T47D (cell line): Measurements from ENCODE around the gene C1GALT1.
A peak's percentile ranks its signal among the peaks of the same experiment; 100 is the strongest.

Experiments used
- DNase-seq, 2 experiments: peaks; one replicate each; pipeline versions ENCODE4 v3.0.0 to v3.0.0-alpha.2; 2011 to 2012; ENCODE audit warnings: low read depth in 1 of 2, low spot score in 1 of 2
- JUND ChIP-seq: IDR thresholded peaks from 2 replicates; pipeline ENCODE4 v1.6.1; 2012; ENCODE audit warnings: low read depth
- in situ Hi-C: cut with HindIII; loops from 2 replicates; pipeline ENCODE4 v1.10.0; 2016; ENCODE audit warnings: low sequenced_read_pairs, low pct_unique_long_range_greater_than_20kb

C1GALT1 gene

DNA sequence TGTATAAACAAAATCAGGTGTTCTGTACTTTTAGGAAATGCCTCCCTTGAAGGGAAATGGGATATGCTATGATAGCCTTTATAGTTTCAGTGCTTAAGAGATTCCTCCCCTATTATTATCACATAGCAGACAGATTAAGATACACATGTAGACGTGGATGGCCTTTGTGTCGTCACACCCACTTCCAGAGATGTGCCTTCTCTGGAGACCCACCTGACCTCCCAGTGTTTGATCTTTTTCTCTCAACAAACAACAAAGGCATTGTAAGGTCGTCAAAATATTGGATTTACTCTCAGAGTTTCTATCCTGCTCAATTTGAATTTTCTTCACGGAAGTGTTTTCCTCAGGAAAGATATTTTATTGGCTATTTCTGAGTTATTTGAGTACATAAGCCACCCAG is 25.7 kb upstream of the C1GALT1 start:
- no peak for TF ChIP-seq JUND
- in situ Hi-C loops, result no loop called here
- DNase-seq, result no peak

- TF ChIP-seq JUND, result no peak
- in situ Hi-C loops, result no loop called here
- DNase-seq, result no peak
Observed at GRCh38 chr7:7157177-7157886, 25.0 kb upstream of the C1GALT1 start.

DNA sequence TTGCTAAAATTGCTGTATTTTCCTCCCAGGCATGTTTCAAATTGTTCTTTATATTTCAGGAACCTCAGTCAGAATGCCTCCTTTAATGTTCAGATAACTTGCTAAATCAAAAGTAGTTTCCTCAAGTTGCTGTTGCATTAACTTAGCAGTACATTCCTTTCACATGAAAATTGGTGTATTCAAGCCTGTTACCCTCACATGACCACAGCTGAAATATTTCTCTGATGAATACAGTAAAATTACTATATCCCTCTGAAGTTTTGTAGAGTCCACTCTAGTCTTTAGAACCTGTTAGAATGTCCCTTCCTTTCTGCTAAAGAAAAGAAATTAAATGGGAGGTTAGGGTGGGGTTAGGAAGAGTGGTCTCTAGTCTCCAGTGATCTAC is 24.5 kb upstream of the C1GALT1 start:
- no peak for DNase-seq
- TF ChIP-seq JUND, result no peak
- in situ Hi-C loops, result no loop called here

DNA sequence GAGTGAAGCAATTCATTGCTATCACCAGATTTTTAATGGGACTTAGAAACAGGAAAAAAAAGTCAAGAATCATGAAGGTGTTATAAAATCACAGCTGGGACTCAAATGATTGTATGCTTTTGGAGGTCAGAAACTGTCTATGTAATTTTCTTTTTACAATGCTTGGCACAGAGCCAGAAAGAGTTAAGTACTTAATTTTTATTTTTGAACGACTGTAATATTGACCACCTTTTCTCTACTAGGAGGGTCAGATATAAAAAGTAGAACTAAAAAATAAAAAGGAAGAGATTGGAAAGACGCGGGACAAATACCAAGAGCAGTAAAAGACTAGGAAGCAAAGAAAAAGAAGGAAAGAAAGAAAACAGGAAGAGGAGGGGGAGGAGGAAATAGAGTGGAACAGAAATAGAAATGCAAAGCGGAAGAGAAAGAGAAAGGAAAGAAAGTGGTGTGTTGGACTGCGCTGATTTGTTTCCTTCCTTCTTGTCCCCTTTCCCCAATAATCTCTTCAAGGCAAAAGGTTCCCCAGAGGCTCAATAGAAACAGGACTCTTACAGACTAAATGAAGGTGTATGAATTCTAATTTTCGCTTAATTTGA is 23.2 kb upstream of the C1GALT1 start:
- no peak for TF ChIP-seq JUND
- no peak for DNase-seq
- in situ Hi-C loops, result no loop called here

DNA sequence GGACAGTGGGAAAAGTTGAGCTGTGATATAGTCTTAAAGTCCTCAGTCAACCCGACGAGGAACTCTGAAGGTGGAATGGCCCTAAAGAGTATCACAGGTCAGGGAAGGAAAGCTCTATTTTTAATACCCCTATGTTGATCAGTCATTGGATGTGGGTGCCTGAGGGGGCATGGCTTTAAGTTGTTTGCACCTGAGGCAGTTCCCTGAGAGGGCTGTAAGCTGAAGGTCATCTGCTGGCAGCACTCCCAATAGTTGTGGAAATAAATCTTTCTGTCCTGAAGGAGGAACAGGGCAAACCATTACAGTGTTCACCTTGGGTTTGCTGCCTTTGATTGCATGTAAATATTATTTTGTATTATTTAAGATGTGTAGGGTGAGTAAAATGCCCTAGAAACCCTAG is 17.8 kb upstream of the C1GALT1 start:
- in situ Hi-C loops, result no loop called here
- no peak for DNase-seq
- no peak for TF ChIP-seq JUND

DNA sequence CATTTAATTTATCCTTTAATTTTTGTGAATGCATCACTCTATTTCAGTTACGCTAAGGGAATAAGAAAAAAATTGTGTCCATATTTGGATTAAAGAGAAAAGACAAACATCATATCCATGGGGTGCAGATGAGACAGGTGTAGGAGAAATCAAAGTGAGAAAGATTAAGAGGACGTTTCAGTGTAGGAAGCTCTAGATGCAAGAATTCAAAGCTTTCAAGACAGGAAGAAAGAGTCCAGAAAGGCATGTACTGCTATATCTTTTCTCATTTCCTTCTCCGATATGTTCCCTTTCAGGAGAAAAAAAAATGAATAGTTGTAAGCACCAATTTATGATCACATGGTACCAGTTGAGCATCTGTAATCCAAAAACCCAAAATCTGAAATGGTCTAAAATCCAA is 17.0 kb upstream of the C1GALT1 start:
- DNase-seq, result no peak
- TF ChIP-seq JUND, result no peak
- in situ Hi-C loops, result no loop called here

GRCh38 chr7:7166318-7166717 is 16.0 kb upstream of the C1GALT1 start:
- in situ Hi-C loops, result no loop called here
- no peak for DNase-seq
- TF ChIP-seq JUND, result no peak

- in situ Hi-C loops, result no loop called here
Observed at GRCh38 chr7:7169296-7169695, 13.0 kb upstream of the C1GALT1 start.

DNA sequence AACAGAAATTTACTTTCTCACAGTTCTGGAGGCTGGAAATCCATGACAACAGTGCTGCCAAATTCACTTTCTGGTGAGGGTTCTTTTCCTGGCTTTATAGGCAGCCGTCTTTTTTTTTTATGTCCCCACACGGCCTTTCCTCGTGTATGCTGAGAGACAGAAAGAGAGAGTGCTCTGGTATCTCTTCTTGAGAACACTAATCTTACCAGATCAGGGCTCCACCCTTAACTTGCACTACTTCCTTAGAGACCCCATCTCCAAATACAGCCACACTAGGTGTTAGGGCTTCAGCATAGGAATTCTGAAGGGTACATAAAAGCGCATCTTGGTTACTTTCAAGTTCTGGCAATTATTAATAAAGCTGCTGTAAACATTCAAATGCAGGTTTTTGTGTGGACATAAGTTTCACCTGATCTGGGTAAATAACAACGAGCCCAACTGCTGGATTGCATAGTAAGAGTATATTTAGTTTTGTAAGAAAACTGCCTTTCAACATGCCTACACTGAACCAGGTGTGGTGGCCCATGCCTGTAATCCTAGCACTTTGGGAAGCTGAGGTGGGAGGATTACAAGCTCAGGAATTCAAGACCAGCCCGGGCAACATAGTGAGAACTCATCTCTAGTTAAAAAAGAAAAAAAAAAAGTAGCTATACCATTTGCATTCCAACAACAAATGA is 8.2 kb upstream of the C1GALT1 start:
- no peak for DNase-seq
- in situ Hi-C loops, result no loop called here
- TF ChIP-seq JUND, result no peak

More at GRCh38 chr7:7169296-7169695, 13.0 kb upstream of the C1GALT1 start:
- no peak for TF ChIP-seq JUND
- no peak for DNase-seq

DNA sequence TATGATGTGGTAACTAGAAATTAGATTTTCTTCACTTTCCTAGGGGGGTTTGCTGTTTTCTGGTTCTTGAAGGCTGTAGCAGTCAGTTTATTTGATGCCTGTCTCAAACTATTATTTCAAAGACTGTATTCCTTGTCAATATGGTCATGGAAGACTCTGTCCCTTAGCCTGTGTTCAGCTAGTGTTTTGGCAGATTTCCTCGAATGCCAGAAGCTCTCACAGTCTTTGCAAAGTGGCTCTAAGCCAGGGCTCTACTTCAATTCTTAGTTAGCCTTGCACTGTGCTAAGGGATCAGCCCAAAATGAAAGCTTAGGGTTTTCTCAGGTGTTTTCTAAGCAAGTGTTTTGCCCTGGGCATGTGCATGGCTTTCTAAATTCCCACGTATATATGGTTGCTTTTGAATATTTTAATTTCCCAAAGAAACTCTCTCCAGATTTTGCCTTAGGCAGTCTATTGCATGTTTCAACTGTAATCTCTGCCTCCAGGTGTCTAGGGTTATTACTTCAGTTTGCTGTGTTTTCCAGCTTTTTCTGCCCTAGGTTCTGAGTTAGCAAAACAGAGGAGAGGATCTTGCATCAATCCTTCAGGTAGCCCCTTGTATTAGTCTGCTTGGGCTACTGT is 7.2 kb upstream of the C1GALT1 start:
- peak in 1 of 2 experiments; percentile 39 for DNase-seq
- in situ Hi-C loops, result no loop called here
- TF ChIP-seq JUND, result no peak

- peak in 1 of 2 experiments; percentile 46 for DNase-seq
- in situ Hi-C loops, result no loop called here
- no peak for TF ChIP-seq JUND
Observed at GRCh38 chr7:7176406-7177043, 5.8 kb upstream of the C1GALT1 start.

DNA sequence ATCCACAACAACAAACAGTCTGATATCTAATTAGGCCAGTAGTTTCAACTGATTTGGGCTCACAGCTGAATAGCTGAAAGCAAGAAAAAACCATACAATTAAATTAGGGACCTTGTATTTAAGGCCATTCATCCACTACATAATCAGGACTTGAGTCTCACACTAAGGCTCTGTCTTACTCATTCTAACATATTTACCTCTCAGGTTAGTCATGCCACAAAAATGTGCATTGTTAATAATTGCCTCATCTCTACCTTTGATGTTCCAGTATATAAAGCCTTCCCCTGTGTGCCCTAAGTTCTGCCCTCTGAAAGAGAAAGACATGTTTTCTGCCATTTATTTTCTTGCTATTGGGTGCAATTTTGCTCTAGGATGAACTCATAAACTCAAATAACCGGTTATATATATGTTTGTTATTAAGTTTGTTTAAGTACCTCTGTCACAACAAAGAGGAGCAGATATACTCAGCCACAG is 5.3 kb upstream of the C1GALT1 start:
- DNase-seq, result peak in 1 of 2 experiments; percentile 35
- in situ Hi-C loops, result no loop called here
- TF ChIP-seq JUND, result no peak
